Breast epithelium (tissue), 3 donors: Measurements from ENCODE around the gene PMM2.

ENCODE experiments used
- CTCF ChIP-seq, 3 donors: fragments of 450-650 bp; IDR thresholded peaks; one replicate each; pipeline ENCODE4 v1.5.1; 2016 to 2017; ENCODE audit warnings: antibody characterized with exemption in 3 of 3, mild to moderate bottlenecking in 3 of 3, moderate library complexity in 3 of 3
- POLR2AphosphoS5 ChIP-seq, 3 donors: sonication (generic); formaldehyde crosslinking; IDR thresholded peaks; one replicate each; pipeline ENCODE4 v1.6.1; 2017; ENCODE audit warnings: antibody characterized with exemption in 3 of 3

GRCh38 chr16:8892101-8892575, 94.5 kb downstream of the PMM2 start:
- TF ChIP-seq CTCF (IDR thresholded peaks at IDR 0.05) (no peak), POLR2AphosphoS5 (IDR thresholded peaks at IDR 0.05) (no peak)
